GM21526 (cell line): Measurements from ENCODE around the gene EDN2.

Experiments used
- ATAC-seq: cut with Tn5 transposase; IDR thresholded peaks from one replicate; pipeline ENCODE4 v1.9.1; 2021; ENCODE audit warnings: moderate library complexity; ENCODE audit not compliant: unreplicated experiment, low FRiP score

The EDN2 gene

GRCh38 chr1:41500378-41500777 lies 15.9 kb upstream of the EDN2 start:
- no peak for ATAC-seq

GRCh38 chr1:41499591-41499990 lies 15.1 kb upstream of the EDN2 start:
- no peak for ATAC-seq

- ATAC-seq: no peak
Measured at GRCh38 chr1:41498804-41499203, 14.3 kb upstream of the EDN2 start.

GRCh38 chr1:41498391-41498790 lies 13.9 kb upstream of the EDN2 start:
- no peak for ATAC-seq

- no peak for ATAC-seq
Measured at GRCh38 chr1:41497461-41498030, 13.1 kb upstream of the EDN2 start.

- ATAC-seq: no peak
Measured at GRCh38 chr1:41497056-41497440, 12.6 kb upstream of the EDN2 start.

GRCh38 chr1:41496080-41497055 lies 11.9 kb upstream of the EDN2 start:
- ATAC-seq: no peak

- ATAC-seq: no peak
Measured at GRCh38 chr1:41495210-41495948, 10.9 kb upstream of the EDN2 start.

- ATAC-seq: no peak
Measured at GRCh38 chr1:41494351-41495209, 10.1 kb upstream of the EDN2 start.

- no peak for ATAC-seq
Measured at GRCh38 chr1:41493626-41494350, 9.3 kb upstream of the EDN2 start.

GRCh38 chr1:41493117-41493536 lies 8.6 kb upstream of the EDN2 start:
- no peak for ATAC-seq

GRCh38 chr1:41492341-41492848 lies 7.9 kb upstream of the EDN2 start:
- ATAC-seq: no peak

- no peak for ATAC-seq
Measured at GRCh38 chr1:41490911-41491310, 6.4 kb upstream of the EDN2 start.

- no peak for ATAC-seq
Measured at GRCh38 chr1:41489561-41489960, 5.1 kb upstream of the EDN2 start.

GRCh38 chr1:41488040-41488951 lies 3.8 kb upstream of the EDN2 start:
- no peak for ATAC-seq

GRCh38 chr1:41487126-41488039 lies 2.9 kb upstream of the EDN2 start:
- no peak for ATAC-seq

GRCh38 chr1:41486371-41487125 lies 2.1 kb upstream of the EDN2 start:
- no peak for ATAC-seq
